Sigmoid colon (tissue), 7 donors: ENCODE measurements around the gene STK39. TPM values are rescaled to one million over a fixed set of nuclear protein-coding genes. Genes with fewer than 3 reads are reported as not detected.

Source experiments
- DNase-seq: peaks from one replicate; pipeline ENCODE4 v3.0.0-alpha.2; 2019
- H3K27ac ChIP-seq, 4 donors: fragments of 200-600 bp; sonication (generic); one replicate each; pipeline ENCODE4 v1.5.1; 2016 to 2019; ENCODE audit warnings: mild to moderate bottlenecking in 1 of 4
- H3K27me3 ChIP-seq, 3 donors: fragments of 200-600 bp; sonication (generic); one replicate each; pipeline ENCODE4 v1.5.1; 2019; ENCODE audit warnings: mild to moderate bottlenecking in 1 of 3
- H3K36me3 ChIP-seq, 4 donors: fragments of 200-600 bp; sonication (generic); one replicate each; pipeline ENCODE4 v1.5.1; 2016 to 2019
- H3K4me1 ChIP-seq, 4 donors: fragments of 200-600 bp; sonication (generic); one replicate each; pipeline ENCODE4 v1.5.1; 2017 to 2019
- H3K4me3 ChIP-seq, 4 donors: fragments of 200-600 bp; sonication (generic); one replicate each; pipeline ENCODE4 v1.5.1; 2017 to 2019; ENCODE audit warnings: mild to moderate bottlenecking in 2 of 4, moderate library complexity in 1 of 4
- H3K9me3 ChIP-seq, 4 donors: fragments of 200-600 bp in 3 of 4; sonication (generic) in 3 of 4; one replicate each; pipeline versions ENCODE4 v1.5.1 to v1.6.1; 2013 to 2019
- CTCF ChIP-seq, 4 experiments: fragments of 450-650 bp in 3 of 4; fragments of 200-600 bp in 1 of 4; IDR thresholded peaks; one replicate each; pipeline ENCODE4 v1.5.1; 2016 to 2019; ENCODE audit warnings: antibody characterized with exemption in 4 of 4, mild to moderate bottlenecking in 3 of 4, moderate library complexity in 2 of 4
- EP300 ChIP-seq, 4 donors: sonication (generic); formaldehyde crosslinking; IDR thresholded peaks; one replicate each; pipeline ENCODE4 v1.6.1; 2017; ENCODE audit warnings: antibody characterized with exemption in 4 of 4
- POLR2A ChIP-seq, 2 donors: fragments of 450-650 bp; IDR thresholded peaks; one replicate each; pipeline ENCODE4 v1.6.1; 2016; ENCODE audit warnings: antibody characterized with exemption in 2 of 2, mild to moderate bottlenecking in 2 of 2, moderate library complexity in 2 of 2
- POLR2AphosphoS5 ChIP-seq, 4 donors: sonication (generic); formaldehyde crosslinking; IDR thresholded peaks; one replicate each; pipeline ENCODE4 v1.6.1; 2017; ENCODE audit warnings: antibody characterized with exemption in 4 of 4
- WGBS, 2 donors: extraction: QIAGEN DNeasy Blood & Tissue Kit; methylation state at CpG; one replicate each; pipeline ENCODE4 v1.1.7; 2013; 5-methylcytosine and 5-hydroxymethylcytosine counted together
- intact Hi-C: fragments of 100-400 bp; cut with DNase I; formaldehyde crosslinking; loops from one replicate; pipeline ENCODE4 v1.15.1; 2023
- polyA plus RNA-seq, 3 donors: library from polyadenylated mRNA; stranded (reverse); fragments of 200-250 nt; gene quantifications; one replicate each; pipeline ENCODE4 v1.2.3, GENCODE V29; 2013
- total RNA-seq, 4 donors: library from RNA; depleted of rRNA; stranded (reverse); fragments of >200 nt; gene quantifications; one replicate each; pipeline ENCODE4 v1.1.0, GENCODE V29; 2016
- donor health status: healthy with polysubstance abuse.
- donor health status: Bipolar disorder and iron deficiency.
- donor health status: healthy.

The STK39 gene
- total and polyA plus RNA-seq, 7 donors, result 13.4 to 44.9 (median 24.1) TPM

GRCh38 chr2:168190590-168191336, 56.6 kb downstream of the STK39 start:
- intact Hi-C loops, result no loop called here
- H3K27me3 ChIP-seq, result no peaks in the 10 kb centered on the region

GRCh38 chr2:168189835-168190569, 57.4 kb downstream of the STK39 start:
- intact Hi-C loops, result no loop called here
- H3K4me3 ChIP-seq, result no peak overlapping the region
- 63 to 83% methylated on average over 9 of the region's 9 CpGs for WGBS, 2 donors
- H3K9me3 ChIP-seq, result no peaks in the 10 kb centered on the region
- no peaks in the 10 kb centered on the region for H3K36me3 ChIP-seq
- TF ChIP-seq POLR2A (IDR thresholded peaks at IDR 0.05) (no peak), CTCF (IDR thresholded peaks at IDR 0.05) (no peak), EP300 (IDR thresholded peaks at IDR 0.05) (no peak)
- peaks cover 0 to 23% (median 14%) of the 10 kb centered on the region in 4 donors for H3K4me1 ChIP-seq
- no peak for DNase-seq
- no peaks in the 10 kb centered on the region for H3K27me3 ChIP-seq
- no peak overlapping the region for H3K27ac ChIP-seq

More at GRCh38 chr2:168190590-168191336, 56.6 kb downstream of the STK39 start:
- H3K36me3 ChIP-seq, result no peaks in the 10 kb centered on the region
- TF ChIP-seq POLR2A (IDR thresholded peaks at IDR 0.05), result no peak
- TF ChIP-seq POLR2AphosphoS5 (IDR thresholded peaks at IDR 0.05), result no peak
- TF ChIP-seq CTCF (IDR thresholded peaks at IDR 0.05), result no peak
- no peak for TF ChIP-seq EP300 (IDR thresholded peaks at IDR 0.05)
- H3K4me3 ChIP-seq, result no peak overlapping the region
- H3K27ac ChIP-seq, result no peak overlapping the region
- no peak for DNase-seq
- WGBS, 2 donors, result 27 to 72% methylated on average over 7 of the region's 7 CpGs
- H3K4me1 ChIP-seq, result peaks cover 0 to 19% (median 12%) of the 10 kb centered on the region in 4 donors
- no peaks in the 10 kb centered on the region for H3K9me3 ChIP-seq

- no peak overlapping the region for H3K4me3 ChIP-seq
- H3K4me1 ChIP-seq, result peaks cover 0 to 29% (median 14%) of the 10 kb centered on the region in 4 donors
- no peaks in the 10 kb centered on the region for H3K9me3 ChIP-seq
- intact Hi-C loops, result no loop called here
- H3K27ac ChIP-seq, result no peak overlapping the region
- H3K36me3 ChIP-seq, result no peaks in the 10 kb centered on the region
- WGBS, 2 donors, result 90 to 93% methylated on average over 2 of the region's 2 CpGs
- no peaks in the 10 kb centered on the region for H3K27me3 ChIP-seq
- TF ChIP-seq CTCF (IDR thresholded peaks at IDR 0.05) (no peak), POLR2A (IDR thresholded peaks at IDR 0.05) (no peak), POLR2AphosphoS5 (IDR thresholded peaks at IDR 0.05) (no peak), EP300 (IDR thresholded peaks at IDR 0.05) (no peak)
- DNase-seq, result no peak
Observed at GRCh38 chr2:168188002-168188401, 59.4 kb downstream of the STK39 start.

- intact Hi-C loops, result no loop called here
Observed at GRCh38 chr2:168186452-168186851, 60.9 kb downstream of the STK39 start.

More at GRCh38 chr2:168186452-168186851, 60.9 kb downstream of the STK39 start:
- Histone ChIP-seq H3K36me3 (no peaks in the 10 kb centered on the region), H3K27me3 (no peaks in the 10 kb centered on the region), H3K27ac (no peak overlapping the region), H3K4me1 (peaks cover 0 to 20% (median 6%) of the 10 kb centered on the region in 4 donors), H3K4me3 (no peak overlapping the region), H3K9me3 (no peaks in the 10 kb centered on the region)
- TF ChIP-seq EP300 (IDR thresholded peaks at IDR 0.05) (no peak), CTCF (IDR thresholded peaks at IDR 0.05) (no peak), POLR2A (IDR thresholded peaks at IDR 0.05) (no peak), POLR2AphosphoS5 (IDR thresholded peaks at IDR 0.05) (no peak)
- DNase-seq, result no peak
- WGBS, 2 donors, result 26 to 76% methylated on average over 2 of the region's 2 CpGs
